HG03469 (cell line): Measurements from ENCODE around the gene FMNL2.
"Not testable (repeated sequence)": the region's sequence is repeated elsewhere in the genome, so short reads cannot be mapped to it uniquely, and the experiment has no call there.

Source experiments
- ATAC-seq: cut with Tn5 transposase; IDR thresholded peaks from one replicate; pipeline ENCODE4 v1.9.1; 2021; ENCODE audit warnings: mild to moderate bottlenecking, moderate library complexity, moderate number of reproducible peaks; ENCODE audit not compliant: unreplicated experiment

Gene FMNL2

GRCh38 chr2:152513681-152514080 lies 178.7 kb downstream of the FMNL2 start:
- no peak for ATAC-seq

- no peak for ATAC-seq
These were observed 183.1 kb downstream of the FMNL2 start for GRCh38 chr2:152518034-152518433.

GRCh38 chr2:152518641-152519580 lies 183.9 kb downstream of the FMNL2 start:
- ATAC-seq: no peak

- no peak for ATAC-seq
These were observed 184.6 kb downstream of the FMNL2 start for GRCh38 chr2:152519581-152519952.

GRCh38 chr2:152520759-152521158 lies 185.8 kb downstream of the FMNL2 start:
- ATAC-seq: no peak

- ATAC-seq: not testable (repeated sequence)
These were observed 187.5 kb downstream of the FMNL2 start for GRCh38 chr2:152522446-152522845.

- no peak for ATAC-seq
These were observed 188.1 kb downstream of the FMNL2 start for GRCh38 chr2:152523091-152523490.

GRCh38 chr2:152525277-152525838 lies 190.4 kb downstream of the FMNL2 start:
- no peak for ATAC-seq

GRCh38 chr2:152529420-152530115 lies 194.6 kb downstream of the FMNL2 start:
- ATAC-seq: no peak

- ATAC-seq: no peak
These were observed 197.3 kb downstream of the FMNL2 start for GRCh38 chr2:152532241-152532640.

GRCh38 chr2:152534460-152535135 lies 199.6 kb downstream of the FMNL2 start:
- ATAC-seq: no peak

GRCh38 chr2:152537081-152537651 lies 202.2 kb downstream of the FMNL2 start:
- no peak for ATAC-seq

GRCh38 chr2:152539424-152539823 lies 204.4 kb downstream of the FMNL2 start:
- ATAC-seq: no peak

- ATAC-seq: no peak
These were observed 206.7 kb downstream of the FMNL2 start for GRCh38 chr2:152541712-152542111.

- no peak for ATAC-seq
These were observed 207.5 kb downstream of the FMNL2 start for GRCh38 chr2:152542337-152542994.

GRCh38 chr2:152542995-152543481 lies 208.1 kb downstream of the FMNL2 start:
- no peak for ATAC-seq

- no peak for ATAC-seq
These were observed 208.7 kb downstream of the FMNL2 start for GRCh38 chr2:152543717-152544116.

GRCh38 chr2:152544638-152545037 lies 209.7 kb downstream of the FMNL2 start:
- no peak for ATAC-seq

- no peak for ATAC-seq
These were observed 211.4 kb downstream of the FMNL2 start for GRCh38 chr2:152546230-152546837.
